KMS-11 (cell line): ENCODE results near the gene ARHGAP22.

ENCODE experiments used
- H2AFZ ChIP-seq: fragments of 200-600 bp; sonication (generic); 2 replicates; pipeline ENCODE4 v1.6.1; 2016; ENCODE audit warnings: antibody characterized with exemption, mixed run types, low read depth
- H3K27ac ChIP-seq: fragments of 200-600 bp; sonication (generic); 2 replicates; pipeline ENCODE4 v1.6.1; 2016; ENCODE audit warnings: mild to moderate bottlenecking, mixed run types
- H3K27me3 ChIP-seq: fragments of 200-600 bp; sonication (generic); 2 replicates; pipeline ENCODE4 v1.6.1; 2017; ENCODE audit warnings: mild to moderate bottlenecking, low read depth, mixed run types, moderate library complexity; ENCODE audit not compliant: insufficient read depth
- H3K36me3 ChIP-seq: fragments of 200-600 bp; sonication (generic); 2 replicates; pipeline ENCODE4 v1.6.1; 2017; ENCODE audit warnings: mild to moderate bottlenecking, mixed run types; ENCODE audit not compliant: insufficient read depth
- H3K4me1 ChIP-seq: fragments of 200-600 bp; sonication (generic); 2 replicates; pipeline ENCODE4 v1.6.1; 2016; ENCODE audit warnings: mild to moderate bottlenecking, low read depth, mixed run types; ENCODE audit not compliant: poor library complexity, severe bottlenecking
- H3K4me2 ChIP-seq: fragments of 200-600 bp; sonication (generic); 2 replicates; pipeline ENCODE4 v1.7.0; 2016; ENCODE audit warnings: mild to moderate bottlenecking, mixed run types
- H3K4me3 ChIP-seq: fragments of 200-600 bp; sonication (generic); IDR thresholded peaks from 2 replicates; pipeline ENCODE4 v1.6.1; 2017; ENCODE audit warnings: low read depth, low read length, mixed read lengths; ENCODE audit not compliant: insufficient read depth
- H3K79me2 ChIP-seq: fragments of 200-600 bp; sonication (generic); 2 replicates; pipeline ENCODE4 v1.6.1; 2016; ENCODE audit warnings: low read depth, mixed run types; ENCODE audit not compliant: insufficient read depth
- H3K9ac ChIP-seq: fragments of 200-600 bp; sonication (generic); 2 replicates; pipeline ENCODE4 v1.6.1; 2016; ENCODE audit warnings: mild to moderate bottlenecking, mixed run types
- H4K20me1 ChIP-seq: fragments of 200-600 bp; sonication (generic); 2 replicates; pipeline ENCODE4 v1.6.1; 2016; ENCODE audit warnings: mild to moderate bottlenecking, mixed run types; ENCODE audit not compliant: insufficient read depth
- TF ChIP-seq, protein P1 (sequence below): fragments of 200-600 bp; sonication (generic); conservative IDR thresholded peaks from 2 replicates; pipeline ENCODE4 v1.6.1; 2017; ENCODE audit warnings: low read depth, mild to moderate bottlenecking, antibody characterized with exemption, low read length, moderate library complexity, mixed read lengths

Gene ARHGAP22

DNA sequence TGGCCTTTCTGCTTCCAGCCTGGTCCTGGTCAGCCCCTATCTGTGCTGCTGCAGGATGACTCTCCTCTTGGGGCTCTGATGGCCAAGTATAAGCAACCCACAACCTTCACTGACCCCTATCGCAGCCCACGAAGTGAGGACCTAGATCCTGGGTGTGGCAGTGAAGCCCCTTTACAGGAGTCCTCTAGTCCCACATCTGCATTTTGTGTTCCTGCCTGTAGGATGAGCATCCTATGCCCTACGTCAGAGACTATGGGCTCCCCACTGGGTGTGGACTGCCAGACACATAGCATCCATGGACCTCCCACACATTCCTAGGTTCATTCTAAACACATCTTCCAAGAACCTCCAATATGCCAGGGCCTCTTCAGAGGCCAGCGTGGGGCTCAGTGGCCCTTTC lies 29.0 kb downstream of the ARHGAP22 start:
- Histone ChIP-seq H3K4me1 (no peaks in the 10 kb centered on the region), H3K79me2 (no peaks in the 10 kb centered on the region), H4K20me1 (no peaks in the 10 kb centered on the region), H3K27me3 (no peaks in the 10 kb centered on the region), H3K9ac (no peak overlapping the region), H3K4me2 (no peak overlapping the region), H2AFZ (no peak overlapping the region), H3K4me3 (no peak overlapping the region), H3K27ac (no peak overlapping the region), H3K36me3 (no peaks in the 10 kb centered on the region)
- TF ChIP-seq, protein P1, sequence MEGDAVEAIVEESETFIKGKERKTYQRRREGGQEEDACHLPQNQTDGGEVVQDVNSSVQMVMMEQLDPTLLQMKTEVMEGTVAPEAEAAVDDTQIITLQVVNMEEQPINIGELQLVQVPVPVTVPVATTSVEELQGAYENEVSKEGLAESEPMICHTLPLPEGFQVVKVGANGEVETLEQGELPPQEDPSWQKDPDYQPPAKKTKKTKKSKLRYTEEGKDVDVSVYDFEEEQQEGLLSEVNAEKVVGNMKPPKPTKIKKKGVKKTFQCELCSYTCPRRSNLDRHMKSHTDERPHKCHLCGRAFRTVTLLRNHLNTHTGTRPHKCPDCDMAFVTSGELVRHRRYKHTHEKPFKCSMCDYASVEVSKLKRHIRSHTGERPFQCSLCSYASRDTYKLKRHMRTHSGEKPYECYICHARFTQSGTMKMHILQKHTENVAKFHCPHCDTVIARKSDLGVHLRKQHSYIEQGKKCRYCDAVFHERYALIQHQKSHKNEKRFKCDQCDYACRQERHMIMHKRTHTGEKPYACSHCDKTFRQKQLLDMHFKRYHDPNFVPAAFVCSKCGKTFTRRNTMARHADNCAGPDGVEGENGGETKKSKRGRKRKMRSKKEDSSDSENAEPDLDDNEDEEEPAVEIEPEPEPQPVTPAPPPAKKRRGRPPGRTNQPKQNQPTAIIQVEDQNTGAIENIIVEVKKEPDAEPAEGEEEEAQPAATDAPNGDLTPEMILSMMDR: no peak

GRCh38 chr10:48574817-48575380 lies 30.0 kb downstream of the ARHGAP22 start:
- no peaks in the 10 kb centered on the region for H3K27me3 ChIP-seq
- TF ChIP-seq, protein P1: no peak
- H3K9ac ChIP-seq: no peak overlapping the region
- H2AFZ ChIP-seq: no peak overlapping the region
- H3K4me3 ChIP-seq: no peak overlapping the region
- no peaks in the 10 kb centered on the region for H3K4me1 ChIP-seq
- H3K4me2 ChIP-seq: no peak overlapping the region
- H4K20me1 ChIP-seq: no peaks in the 10 kb centered on the region
- H3K27ac ChIP-seq: no peak overlapping the region
- no peaks in the 10 kb centered on the region for H3K36me3 ChIP-seq
- no peaks in the 10 kb centered on the region for H3K79me2 ChIP-seq

- Histone ChIP-seq H3K27ac (no peak overlapping the region), H3K9ac (no peak overlapping the region), H4K20me1 (no peaks in the 10 kb centered on the region), H3K27me3 (no peaks in the 10 kb centered on the region), H3K36me3 (no peaks in the 10 kb centered on the region), H3K4me1 (no peaks in the 10 kb centered on the region), H3K4me3 (no peak overlapping the region), H2AFZ (no peak overlapping the region), H3K79me2 (no peaks in the 10 kb centered on the region), H3K4me2 (no peak overlapping the region)
- TF ChIP-seq, protein P1: no peak
These were observed 30.5 kb downstream of the ARHGAP22 start for GRCh38 chr10:48574322-48574796.

- TF ChIP-seq, protein P1: no peak
- Histone ChIP-seq H3K4me2 (no peak overlapping the region), H3K36me3 (no peaks in the 10 kb centered on the region), H2AFZ (no peak overlapping the region), H3K79me2 (no peaks in the 10 kb centered on the region), H3K9ac (no peak overlapping the region), H3K27ac (no peak overlapping the region), H4K20me1 (no peaks in the 10 kb centered on the region), H3K27me3 (no peaks in the 10 kb centered on the region), H3K4me3 (no peak overlapping the region), H3K4me1 (no peaks in the 10 kb centered on the region)
These were observed 31.8 kb downstream of the ARHGAP22 start for GRCh38 chr10:48573045-48573444.
